HL-60 (cell line): ENCODE results near the gene SHOX.

ENCODE experiments used
- CTCF ChIP-seq: IDR thresholded peaks from one replicate; pipeline ENCODE4 v1.5.1; 2011; ENCODE audit warnings: low read length, control low read depth, inconsistent platforms; ENCODE audit not compliant: insufficient read depth
- POLR2AphosphoS5 ChIP-seq: IDR thresholded peaks from 2 replicates; pipeline ENCODE4 v1.6.1; 2012; ENCODE audit warnings: low read depth
- REST ChIP-seq: IDR thresholded peaks from 2 replicates; pipeline ENCODE4 v1.6.1; 2012; ENCODE audit warnings: low read depth; ENCODE audit not compliant: insufficient replicate concordance

- TF ChIP-seq REST (no peak), CTCF (no peak), POLR2AphosphoS5 (no peak)
Measured at GRCh38 chrX:642436-643240, 12.0 kb downstream of the SHOX start.
